ENCODE measurements around the gene MSRB1.

MSRB1 gene, protein sequence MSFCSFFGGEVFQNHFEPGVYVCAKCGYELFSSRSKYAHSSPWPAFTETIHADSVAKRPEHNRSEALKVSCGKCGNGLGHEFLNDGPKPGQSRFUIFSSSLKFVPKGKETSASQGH

DNA sequence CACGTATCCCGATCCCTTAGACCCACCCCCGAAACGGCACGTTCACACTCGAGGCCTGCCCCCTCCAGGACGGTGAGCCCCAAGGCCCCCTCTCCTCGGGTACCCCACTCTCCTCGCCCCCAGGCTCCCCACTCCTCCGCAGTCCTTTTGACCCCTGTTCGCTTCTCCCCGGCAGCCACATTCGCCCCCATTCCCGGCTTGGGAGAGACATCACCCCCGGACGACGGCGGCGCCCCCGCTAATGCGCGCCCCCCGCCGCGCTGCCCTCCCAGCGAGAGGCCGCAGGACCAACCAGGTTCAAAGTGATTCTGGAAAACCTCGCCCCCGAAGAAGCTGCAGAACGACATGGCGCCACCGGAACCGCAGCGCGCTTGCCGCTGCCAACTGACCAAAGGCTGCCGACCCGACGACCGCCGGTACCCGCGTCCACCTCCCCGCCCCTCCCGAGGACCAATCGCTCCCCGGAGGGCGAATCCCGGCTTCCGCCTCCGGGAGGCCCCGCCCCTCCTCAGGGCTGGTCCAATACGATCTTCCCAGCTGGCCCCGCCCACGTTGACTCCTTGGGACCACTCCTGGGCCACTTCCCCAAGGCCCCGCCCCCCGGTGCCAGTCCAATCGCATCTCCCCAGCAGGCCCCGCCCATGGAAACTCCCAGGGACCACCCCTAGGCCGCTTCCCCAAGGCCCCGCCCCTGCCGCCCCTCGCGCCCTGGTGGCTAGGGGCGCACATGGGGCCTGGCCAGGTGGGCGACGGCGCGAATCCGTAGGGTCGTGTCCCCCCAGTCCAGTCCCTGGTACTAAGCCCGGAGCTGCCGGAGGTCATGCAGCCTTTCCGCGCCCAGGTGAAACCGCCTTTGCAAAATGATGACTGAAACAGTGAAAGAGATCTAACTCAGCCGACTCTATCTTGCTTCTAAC is at the start of gene MSRB1:
MSRB1 (minus strand) TSS at position 390 of the 917 bp plus-strand sequence; CDS start at position 347, 43 bp downstream.
- DNase-seq (ENCODE audit: low spot score), result peak; percentile 95

DNA sequence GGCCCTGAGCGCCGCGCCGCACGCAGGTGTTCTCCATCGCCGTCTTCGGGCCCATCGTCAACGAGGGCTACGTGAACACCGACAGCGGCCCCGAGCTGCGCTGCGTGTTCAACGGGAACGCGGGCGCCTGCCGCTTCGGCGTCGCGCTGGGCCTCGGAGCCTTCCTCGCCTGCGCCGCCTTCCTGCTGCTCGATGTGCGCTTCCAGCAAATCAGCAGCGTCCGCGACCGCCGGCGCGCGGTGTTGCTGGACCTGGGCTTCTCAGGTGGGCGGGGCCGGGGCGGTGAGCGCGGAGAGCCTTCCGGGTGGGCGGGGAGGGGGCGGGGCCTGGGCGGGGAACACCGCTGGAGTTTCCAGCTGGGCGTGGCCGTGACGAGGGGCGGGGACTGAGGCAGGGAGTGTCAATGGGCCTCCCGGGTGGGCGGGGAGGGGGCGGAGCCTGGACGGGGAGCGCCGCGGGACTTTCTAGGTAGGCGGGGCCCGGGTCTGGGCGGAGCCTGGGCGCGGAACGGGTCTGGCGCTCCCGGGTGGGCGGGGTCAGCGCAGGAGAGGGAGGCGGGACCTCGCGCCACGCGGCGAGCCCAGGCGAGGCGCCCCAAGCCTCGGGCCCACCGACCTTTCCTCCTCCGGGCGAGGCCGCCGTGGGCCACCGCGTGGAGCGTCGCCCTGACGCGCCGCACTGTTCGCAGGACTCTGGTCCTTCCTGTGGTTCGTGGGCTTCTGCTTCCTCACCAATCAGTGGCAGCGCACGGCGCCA is 49.1 kb upstream of the MSRB1 start:
- DNase-seq (ENCODE audit: low spot score), result no peak

DNA sequence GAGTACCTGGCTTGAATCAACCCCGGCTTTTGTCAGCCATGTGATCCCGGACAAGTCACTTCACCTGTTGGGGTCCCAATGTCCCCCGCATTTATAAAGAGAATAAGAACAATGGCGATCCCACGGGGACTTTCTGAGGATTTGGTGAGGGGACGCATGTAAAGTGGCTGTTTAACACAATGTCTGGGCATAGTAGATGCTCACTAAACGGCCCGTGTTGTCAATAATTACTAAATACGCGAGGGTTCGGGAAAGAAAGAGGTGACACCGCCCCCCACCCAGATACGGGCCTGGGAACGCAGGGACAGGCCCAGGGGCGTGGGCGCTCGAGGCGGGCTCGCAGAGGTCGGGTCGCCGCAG is 48.6 kb upstream of the MSRB1 start:
- DNase-seq (ENCODE audit: low spot score), result no peak

DNA sequence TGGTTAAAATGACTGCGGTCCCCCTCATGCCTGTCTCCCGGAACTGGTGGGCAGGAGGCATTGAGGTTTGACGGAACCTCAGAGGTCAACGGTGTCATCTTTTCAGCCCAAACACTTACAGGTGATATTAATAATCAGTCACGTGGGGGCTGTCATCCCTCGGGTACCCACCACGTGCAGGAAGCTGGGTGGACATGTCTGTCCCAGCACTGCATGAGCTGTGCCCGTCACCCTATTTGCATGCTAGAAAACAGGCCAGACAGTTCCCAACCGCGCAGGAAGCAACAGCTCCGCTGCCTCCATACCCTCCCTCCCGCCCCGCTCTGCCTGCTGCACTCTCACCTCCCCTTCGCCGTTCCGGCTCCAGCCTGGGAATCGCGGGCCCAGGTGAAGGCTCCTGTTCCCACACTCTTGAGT is 48.1 kb upstream of the MSRB1 start:
- DNase-seq (ENCODE audit: low spot score), result no peak

DNA sequence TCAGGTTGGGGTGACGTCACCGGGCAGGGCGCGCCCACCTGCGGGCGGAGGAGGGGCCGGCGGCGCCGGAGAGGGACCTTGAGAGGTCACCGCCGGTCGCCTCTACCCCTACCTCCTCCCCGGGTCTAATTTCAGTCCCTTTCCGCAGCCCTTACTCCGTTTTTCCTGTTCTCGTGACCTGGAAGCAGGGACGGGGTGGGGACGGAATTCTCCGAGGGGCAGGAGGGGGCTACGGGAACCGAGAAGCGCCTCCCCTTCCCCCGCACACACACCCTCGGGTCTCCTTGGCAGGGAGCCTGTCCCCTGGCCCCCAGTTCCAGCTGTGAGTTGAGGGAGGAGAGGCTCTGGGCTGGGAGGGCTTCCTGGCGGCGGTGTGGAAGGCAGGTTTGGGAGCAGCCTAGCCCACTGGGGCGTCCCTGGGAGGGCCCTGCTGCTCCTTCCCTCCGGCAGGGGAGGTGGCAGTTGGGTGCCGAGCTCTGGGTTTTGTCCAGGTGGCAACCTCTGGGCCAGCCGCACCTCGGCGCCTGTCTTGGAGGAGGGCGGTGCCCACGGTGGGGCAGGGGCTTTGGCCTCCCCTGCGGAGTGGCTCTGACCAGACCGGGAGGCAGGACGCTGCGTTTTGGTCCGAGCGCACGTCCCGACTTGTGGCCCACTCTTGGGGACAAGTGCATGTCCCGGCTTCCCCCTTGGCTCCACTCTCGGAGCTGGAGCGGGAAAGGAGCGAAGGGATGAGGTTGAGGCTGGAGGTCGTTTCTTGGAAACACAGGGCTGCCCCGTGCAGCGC is 47.5 kb upstream of the MSRB1 start:
- DNase-seq (ENCODE audit: low spot score), result no peak

DNA sequence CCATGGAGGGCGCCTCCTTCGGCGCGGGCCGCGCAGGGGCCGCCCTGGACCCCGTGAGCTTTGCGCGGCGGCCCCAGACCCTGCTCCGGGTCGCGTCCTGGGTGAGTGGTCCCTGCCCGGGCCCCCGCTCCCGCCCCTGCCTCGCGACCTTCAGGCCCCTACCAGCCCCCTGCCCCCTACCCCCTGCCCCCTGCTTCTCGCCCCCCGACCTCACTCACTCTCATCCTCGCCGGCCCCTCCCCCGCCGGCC is 47.0 kb upstream of the MSRB1 start:
- no peak for DNase-seq (ENCODE audit: low spot score)

DNA sequence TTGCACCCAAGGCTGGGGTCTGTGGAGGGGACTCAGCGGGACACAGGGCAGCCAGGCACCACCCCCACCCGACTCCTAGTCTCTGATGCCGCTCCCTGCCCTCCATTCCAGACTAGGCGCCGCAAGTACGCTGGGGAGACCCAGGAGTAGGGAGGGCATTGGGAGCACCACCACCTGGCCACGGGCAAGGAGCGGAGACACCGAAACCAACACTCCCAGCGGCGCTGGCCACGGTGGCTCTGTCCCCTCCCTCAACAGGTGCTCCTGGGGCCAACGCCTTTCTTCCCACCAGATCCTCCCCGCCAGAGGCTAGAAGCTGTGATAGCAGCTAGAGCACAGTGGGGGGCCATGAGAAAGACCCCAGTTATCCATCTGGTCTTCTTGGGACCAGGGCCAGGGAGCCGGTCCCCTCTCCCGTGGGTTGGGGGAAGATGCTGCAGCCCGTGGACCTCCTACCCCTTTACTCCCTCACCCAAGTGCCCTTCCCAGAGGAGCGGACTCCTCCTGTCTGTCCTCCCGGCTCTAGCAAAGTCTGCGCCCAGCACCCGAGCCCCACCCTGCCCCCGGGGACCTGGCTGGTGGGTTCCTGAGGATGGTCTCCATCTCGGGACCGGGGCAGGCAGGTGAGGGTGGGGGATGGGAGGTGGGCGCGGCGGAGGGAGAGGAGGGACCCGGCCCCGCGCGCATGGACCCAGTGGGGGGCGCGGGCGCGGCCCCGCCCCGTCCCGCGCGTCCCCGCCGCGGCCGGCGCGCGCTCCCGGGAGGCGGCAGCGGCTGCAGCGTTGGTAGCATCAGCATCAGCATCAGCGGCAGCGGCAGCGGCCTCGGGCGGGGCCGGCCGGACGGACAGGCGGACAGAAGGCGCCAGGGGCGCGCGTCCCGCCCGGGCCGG is 46.5 kb upstream of the MSRB1 start, which contains the start of gene SYNGR3:
SYNGR3 (plus strand) TSS at position 762 of the 892 bp plus-strand sequence. CDS start 133 bp downstream, outside the sequence.
- DNase-seq (ENCODE audit: low spot score), result peak; percentile 70

DNA sequence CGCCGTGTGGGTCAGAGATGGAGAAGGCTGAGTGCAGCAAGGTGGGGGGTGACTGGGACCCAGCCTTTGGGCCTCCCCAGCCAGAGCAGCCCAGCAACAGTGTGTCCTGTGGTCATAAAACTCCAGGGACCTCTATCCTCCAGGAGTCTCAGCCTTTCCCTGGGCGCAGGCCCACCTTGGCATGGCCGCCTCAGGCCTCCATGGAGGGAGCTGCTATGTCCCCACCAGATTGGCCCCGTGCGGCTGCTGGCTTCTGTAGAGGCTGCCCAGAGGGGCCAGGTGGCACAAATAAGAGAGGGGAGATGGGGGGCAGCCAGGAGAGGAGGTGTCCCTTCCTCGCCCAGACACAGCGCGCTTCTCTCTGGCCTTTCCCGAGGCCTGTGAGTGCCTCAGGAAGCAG is 44.2 kb upstream of the MSRB1 start:
- DNase-seq (ENCODE audit: low spot score), result no peak

DNA sequence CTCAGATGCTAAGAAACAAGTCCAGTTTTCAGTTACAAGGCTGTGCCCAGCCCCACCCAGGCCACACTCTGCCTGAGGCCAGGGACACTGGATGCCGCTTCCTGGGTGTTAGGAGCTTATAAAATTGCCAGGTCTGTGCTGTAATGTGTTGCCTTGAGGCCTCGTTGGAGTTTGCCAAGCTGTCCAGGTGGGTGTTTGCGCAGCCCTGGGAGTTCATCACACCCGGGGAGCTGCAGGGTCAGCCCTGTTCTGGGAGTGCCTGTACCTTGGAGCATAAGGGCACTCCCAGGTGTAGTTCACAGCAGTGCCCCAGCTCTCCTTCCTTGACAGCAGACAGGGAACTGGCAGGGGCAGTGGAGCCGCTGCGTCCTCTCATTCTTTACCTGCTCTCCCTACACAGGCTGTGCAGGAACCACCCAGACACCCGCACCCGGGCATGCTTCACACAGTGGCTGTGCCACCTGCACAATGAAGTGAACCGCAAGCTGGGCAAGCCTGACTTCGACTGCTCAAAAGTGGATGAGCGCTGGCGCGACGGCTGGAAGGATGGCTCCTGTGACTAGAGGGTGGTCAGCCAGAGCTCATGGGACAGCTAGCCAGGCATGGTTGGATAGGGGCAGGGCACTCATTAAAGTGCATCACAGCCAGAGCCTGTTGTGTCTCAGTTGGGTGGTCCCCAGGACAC is 42.6 kb upstream of the MSRB1 start:
- no peak for DNase-seq (ENCODE audit: low spot score)

DNA sequence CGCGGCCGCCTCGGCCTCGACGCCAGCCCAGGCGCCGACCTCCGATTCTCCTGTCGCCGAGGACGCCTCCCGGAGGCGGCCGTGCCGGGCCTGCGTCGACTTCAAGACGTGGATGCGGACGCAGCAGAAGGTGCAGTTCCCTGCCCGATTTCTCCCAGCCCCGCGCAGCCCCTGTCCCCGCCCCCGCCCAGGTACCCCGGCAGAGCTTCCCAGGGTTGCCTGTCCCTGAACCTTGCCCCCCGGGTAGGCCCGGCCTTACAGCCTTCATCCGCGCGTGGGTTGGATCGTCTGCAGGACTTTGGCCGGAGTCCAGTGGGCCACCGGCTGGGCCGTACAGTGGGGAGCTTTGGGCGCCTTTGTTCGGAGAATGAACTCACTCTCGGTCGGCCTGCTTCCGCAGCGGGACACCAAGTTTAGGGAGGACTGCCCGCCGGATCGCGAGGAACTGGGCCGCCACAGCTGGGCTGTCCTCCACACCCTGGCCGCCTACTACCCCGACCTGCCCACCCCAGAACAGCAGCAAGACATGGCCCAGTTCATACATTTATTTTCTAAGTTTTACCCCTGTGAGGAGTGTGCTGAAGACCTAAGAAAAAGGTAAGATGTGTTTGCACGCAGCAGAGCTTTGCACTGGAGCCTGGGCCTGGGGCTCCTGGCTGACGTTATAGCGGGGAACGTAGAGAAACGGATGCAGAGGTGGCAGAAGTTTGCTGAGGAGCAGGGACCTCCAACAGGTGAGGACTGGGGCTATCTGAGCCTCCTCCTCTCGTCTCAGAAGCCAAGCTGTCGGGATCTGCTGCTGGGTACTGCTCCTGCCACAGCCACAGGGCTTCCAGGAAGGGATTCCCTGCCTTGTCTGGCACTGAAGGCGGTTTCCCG is 41.6 kb upstream of the MSRB1 start:
- no peak for DNase-seq (ENCODE audit: low spot score)

DNA sequence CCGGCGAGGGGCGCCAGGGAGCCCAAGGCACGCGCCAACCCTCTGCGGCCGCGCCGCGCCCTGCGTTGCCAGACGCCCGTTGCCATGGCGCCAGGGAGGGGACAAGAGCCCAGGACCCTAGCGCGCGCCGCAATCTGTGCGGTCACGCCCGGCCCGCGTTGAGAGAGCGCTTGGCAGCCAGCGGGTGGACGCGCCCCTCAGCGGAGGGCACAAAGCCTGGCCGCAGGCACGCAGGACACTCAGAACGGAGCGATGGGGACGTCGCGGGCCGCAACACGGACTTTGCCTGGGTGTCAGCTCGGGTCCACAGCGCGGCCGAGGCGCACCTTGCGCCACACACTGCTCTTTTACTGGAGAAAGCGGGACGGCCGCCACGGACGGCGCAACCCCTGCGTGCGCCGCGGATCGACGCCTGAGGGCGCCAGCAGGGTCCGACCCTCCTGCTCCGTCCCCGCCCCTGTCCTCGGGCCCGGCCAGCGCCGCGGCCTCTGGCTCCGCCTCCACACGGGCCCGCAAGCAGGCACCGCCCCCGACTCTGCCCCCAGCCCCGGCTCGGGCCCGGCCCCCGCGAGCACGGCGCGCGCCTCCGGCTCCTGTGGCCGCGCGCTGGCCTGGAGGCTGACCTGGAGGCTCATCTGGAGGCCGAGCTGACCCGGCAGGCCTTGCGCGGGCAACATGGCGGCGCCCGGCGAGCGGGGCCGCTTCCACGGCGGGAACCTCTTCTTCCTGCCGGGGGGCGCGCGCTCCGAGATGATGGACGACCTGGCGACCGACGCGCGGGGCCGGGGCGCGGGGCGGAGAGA is 40.7 kb upstream of the MSRB1 start, which contains the start of gene GFER:
GFER (plus strand) TSS at position 650 of the 803 bp plus-strand sequence; CDS start at position 676, 26 bp downstream.
- DNase-seq (ENCODE audit: low spot score), result peak; percentile 97

DNA sequence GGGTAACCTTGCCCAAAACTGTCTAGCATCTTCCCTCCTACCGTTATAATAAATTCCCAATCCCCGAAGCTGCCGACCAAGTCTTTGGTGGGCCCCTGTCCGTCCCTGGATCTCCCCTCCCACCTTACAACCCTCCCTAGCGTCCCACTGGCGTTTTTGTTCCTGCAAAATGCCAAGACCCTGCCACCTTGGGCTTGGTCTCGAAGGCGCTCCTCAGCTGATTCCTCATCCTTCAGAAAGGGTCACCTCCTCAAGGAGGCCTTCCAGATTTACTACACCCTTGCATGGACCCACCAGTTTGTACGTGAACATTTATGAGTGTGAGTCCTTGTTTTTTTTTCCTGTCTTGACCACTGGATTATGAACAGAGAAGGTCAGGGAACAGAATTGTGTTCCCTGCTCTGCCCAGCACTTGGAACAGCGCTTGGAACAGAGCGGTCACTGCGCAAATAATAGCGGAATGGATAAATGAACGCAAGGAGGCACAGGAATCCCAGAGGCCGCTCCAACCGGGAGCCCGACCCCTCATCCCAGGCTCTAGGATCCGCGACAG is 40.1 kb upstream of the MSRB1 start:
- no peak for DNase-seq (ENCODE audit: low spot score)

DNA sequence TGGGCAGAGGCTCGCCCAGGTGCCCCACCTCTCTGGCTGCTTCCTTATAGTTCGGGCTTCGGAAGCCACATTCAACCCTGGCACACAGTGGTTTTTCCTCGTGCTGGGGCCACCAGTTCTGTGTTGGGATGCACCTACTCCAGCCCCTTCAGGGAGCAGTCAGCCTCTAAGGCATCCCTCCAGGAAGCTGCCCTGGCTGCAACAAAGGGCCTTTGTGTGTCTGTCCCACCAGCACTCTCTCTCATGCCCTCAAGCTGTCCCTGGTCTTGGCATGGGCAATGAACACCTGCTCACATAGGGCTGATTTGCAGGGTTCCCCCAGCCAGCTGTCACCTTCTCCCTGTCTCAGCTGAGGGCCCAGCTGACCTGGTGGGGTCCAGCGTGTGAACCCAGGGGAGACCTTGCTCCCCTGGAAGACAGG is 39.0 kb upstream of the MSRB1 start:
- DNase-seq (ENCODE audit: low spot score), result no peak

DNA sequence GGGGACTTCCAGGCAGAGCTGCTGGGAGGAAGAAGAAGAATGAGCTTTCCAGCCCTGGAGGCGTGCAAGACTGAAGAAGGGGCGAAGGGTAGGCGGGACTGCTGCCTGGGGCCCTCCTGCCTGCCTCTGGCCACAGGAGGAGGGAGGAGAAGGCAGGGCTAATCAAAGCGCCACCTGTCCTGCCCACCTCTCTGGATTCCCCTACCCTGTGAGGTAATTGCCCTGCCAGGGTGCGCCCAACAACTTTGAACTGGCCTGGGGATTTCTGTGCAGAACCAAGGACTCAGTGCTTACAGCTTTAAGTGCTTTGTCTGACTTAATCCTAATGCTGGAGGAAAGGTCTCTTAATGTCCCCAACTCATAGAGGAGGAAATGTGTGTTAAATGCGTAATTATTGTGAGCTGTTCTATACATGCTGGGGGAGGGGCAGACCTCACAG is 38.4 kb upstream of the MSRB1 start, which contains the start of gene NOXO1:
NOXO1 (minus strand) TSS at position 72 of the 439 bp plus-strand sequence. CDS start 290 bp downstream, outside the sequence.
- DNase-seq (ENCODE audit: low spot score), result no peak

DNA sequence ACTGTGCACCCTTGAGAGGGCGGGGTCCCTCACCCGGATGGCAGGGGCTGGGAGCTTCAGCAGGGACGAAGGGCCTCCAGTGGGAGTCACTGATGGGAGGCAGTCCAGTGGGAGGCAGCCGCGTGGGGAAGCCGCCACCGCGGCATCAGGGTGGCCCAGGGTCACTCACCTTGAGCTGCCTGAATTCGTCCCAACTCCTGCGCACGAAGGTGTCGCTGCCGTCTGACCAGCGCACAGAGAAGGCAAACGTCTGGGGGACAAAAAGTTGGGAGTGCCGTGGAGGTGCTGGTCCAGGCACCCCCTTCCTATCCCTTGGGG is 37.7 kb upstream of the MSRB1 start:
- DNase-seq (ENCODE audit: low spot score), result no peak

DNA sequence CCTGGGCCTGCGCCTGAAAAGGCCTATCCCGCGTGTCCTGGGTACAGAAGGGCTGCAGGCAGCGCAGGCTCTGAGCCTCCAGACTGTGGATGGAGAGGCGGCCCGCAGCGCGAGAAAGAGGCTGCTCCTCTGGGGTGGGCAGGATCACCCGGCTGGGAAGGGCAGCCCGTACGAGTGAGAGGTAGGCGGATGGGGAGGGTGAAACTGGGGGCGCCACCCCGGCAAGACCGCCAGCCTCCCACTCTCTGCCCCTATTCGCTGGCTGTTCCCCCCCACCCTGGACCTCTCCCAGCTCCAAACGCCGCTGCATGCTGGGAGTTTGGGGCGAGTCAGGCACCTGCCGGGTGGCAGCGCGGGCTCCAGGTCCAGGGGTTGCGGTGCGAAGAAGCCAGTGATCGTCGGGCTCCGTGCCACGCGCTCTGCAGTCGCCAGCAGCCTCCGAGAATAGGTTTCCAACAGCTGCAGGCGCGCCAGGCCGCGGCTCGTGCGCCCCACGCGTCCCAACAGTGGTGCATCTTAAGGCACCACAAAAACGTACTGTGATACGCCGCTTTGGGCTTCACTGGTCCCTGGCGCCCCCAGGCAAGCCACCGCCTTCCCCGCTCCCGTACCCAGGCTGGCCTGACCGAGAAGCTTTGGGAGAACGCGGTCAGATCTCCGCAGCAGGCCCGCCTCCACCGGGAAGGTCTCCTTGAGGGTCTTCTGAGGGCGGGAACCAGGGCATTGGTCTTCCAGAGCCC is 37.2 kb upstream of the MSRB1 start:
- no peak for DNase-seq (ENCODE audit: low spot score)

DNA sequence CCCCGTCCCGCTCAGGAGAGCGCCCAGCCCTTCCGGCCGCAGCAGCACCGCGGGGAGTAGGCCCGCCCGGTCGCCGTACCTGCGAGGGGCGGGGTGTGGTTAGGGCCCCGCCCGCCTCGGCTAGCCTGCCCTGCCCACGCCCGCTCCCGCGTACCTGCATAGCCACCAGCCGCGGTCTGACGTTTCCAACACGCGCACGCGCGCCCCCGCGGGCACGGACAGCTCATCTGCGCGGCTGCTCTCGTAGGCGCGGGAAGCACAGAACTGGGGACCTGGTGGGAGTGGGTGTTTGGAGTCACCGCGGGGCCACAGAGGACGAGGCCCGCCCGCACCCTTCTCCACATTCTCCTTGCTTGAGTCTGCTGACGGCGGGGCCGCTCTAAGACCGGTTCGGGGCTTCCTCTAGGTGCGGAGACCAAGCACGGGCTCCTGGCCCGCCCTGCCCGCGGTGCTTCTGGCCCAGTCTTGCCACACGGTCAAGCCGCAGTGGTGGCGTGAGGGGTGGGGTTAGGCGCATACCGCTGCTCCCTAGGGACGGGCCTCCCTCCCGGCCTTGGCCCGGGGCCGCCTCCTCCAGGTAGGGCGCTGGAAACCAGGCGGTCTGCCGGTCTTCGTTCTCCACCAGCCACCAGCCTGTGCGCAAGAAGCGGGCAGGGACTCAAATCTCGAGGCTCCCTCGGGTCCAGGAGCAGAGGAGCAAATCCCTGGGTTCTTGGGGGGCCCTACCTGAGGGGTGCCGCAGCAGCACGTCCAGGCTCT is 36.5 kb upstream of the MSRB1 start:
- no peak for DNase-seq (ENCODE audit: low spot score)

All from D341Med (cell line).